GM23338 (cell line): ENCODE measurements around the gene CYSLTR2. TPM values are rescaled to one million over a fixed set of nuclear protein-coding genes. Genes with fewer than 3 reads are reported as not detected.

Experiments used
- ATAC-seq: fragments of 200-7000 bp; cut with Tn5 transposase; 3 replicates; pipeline ENCODE4 v1.9.1; 2020
- DNase-seq: peaks from one replicate; pipeline ENCODE4 v3.0.0-alpha.2; 2015; ENCODE audit warnings: low spot score
- H2AFZ ChIP-seq: fragments of 200-600 bp; sonication (generic); 2 replicates; pipeline ENCODE4 v1.8.0; 2016; ENCODE audit warnings: antibody characterized with exemption, mild to moderate bottlenecking, moderate library complexity
- H3F3A ChIP-seq: fragments of 200-600 bp; sonication (generic); replicated peaks from 2 replicates; pipeline ENCODE4 v1.8.0; 2017; ENCODE audit warnings: antibody characterized with exemption, mixed run types, low read depth
- H3K27ac ChIP-seq: fragments of 200-600 bp; sonication (generic); 2 replicates; pipeline ENCODE4 v1.6.1; 2016; ENCODE audit warnings: low read depth
- H3K27me3 ChIP-seq: fragments of 200-600 bp; sonication (generic); 2 replicates; pipeline ENCODE4 v1.8.0; 2016; ENCODE audit warnings: mild to moderate bottlenecking, mixed run types, moderate library complexity; ENCODE audit not compliant: insufficient read depth
- H3K36me3 ChIP-seq: fragments of 200-600 bp; sonication (generic); 2 replicates; pipeline ENCODE4 v1.8.0; 2016; ENCODE audit warnings: mild to moderate bottlenecking; ENCODE audit not compliant: insufficient read depth
- H3K4me1 ChIP-seq: fragments of 200-600 bp; sonication (generic); 2 replicates; pipeline ENCODE4 v1.8.0; 2016; ENCODE audit warnings: mild to moderate bottlenecking, moderate library complexity; ENCODE audit not compliant: insufficient read depth
- H3K4me2 ChIP-seq: fragments of 200-600 bp; sonication (generic); 2 replicates; pipeline ENCODE4 v1.7.1; 2017; ENCODE audit warnings: mixed run types
- H3K4me3 ChIP-seq: fragments of 200-600 bp; sonication (generic); 2 replicates; pipeline ENCODE4 v1.6.1; 2016; ENCODE audit warnings: mixed run types
- H3K79me2 ChIP-seq: fragments of 200-600 bp; sonication (generic); replicated peaks from 2 replicates; pipeline ENCODE4 v1.8.0; 2017; ENCODE audit warnings: mild to moderate bottlenecking; ENCODE audit not compliant: insufficient read depth
- H3K9me2 ChIP-seq: fragments of 200-600 bp; sonication (generic); 2 replicates; pipeline ENCODE4 v1.8.0; 2017; ENCODE audit not compliant: insufficient read depth
- H4K20me1 ChIP-seq: fragments of 200-600 bp; sonication (generic); replicated peaks from 2 replicates; pipeline ENCODE4 v1.8.0; 2017; ENCODE audit warnings: mild to moderate bottlenecking; ENCODE audit not compliant: insufficient read depth
- H3K27ac Mint-ChIP-seq: 2 replicates; pipeline ENCODE4 v1.8.0; 2020; ENCODE audit warnings: inconsistent platforms, mild to moderate bottlenecking, moderate library complexity, mixed read lengths
- H3K27me3 Mint-ChIP-seq: 3 replicates; pipeline ENCODE4 v1.8.0; 2022; ENCODE audit warnings: low read depth, mild to moderate bottlenecking, moderate library complexity, mixed read lengths, inconsistent platforms; ENCODE audit not compliant: insufficient read depth, poor library complexity
- H3K36me3 Mint-ChIP-seq: 3 replicates; pipeline ENCODE4 v1.8.0; 2021; ENCODE audit warnings: low read depth, mild to moderate bottlenecking, inconsistent platforms, moderate library complexity, mixed read lengths
- H3K4me1 Mint-ChIP-seq: 3 replicates; pipeline ENCODE4 v1.8.0; 2020; ENCODE audit warnings: mild to moderate bottlenecking, inconsistent platforms, mixed read lengths
- H3K4me3 Mint-ChIP-seq: 3 replicates; pipeline ENCODE4 v1.8.0; 2021; ENCODE audit warnings: moderate library complexity, mild to moderate bottlenecking, inconsistent platforms, mixed read lengths
- H3K9me3 Mint-ChIP-seq: 3 replicates; pipeline ENCODE4 v1.8.0; 2020; ENCODE audit warnings: moderate library complexity, mild to moderate bottlenecking, inconsistent platforms, mixed read lengths
- CREB1 ChIP-seq: fragments of 250-450 bp; sonication (Bioruptor Pico); IDR thresholded peaks from 2 replicates; pipeline ENCODE4 v1.5.0; 2020; ENCODE audit warnings: low read depth, mild to moderate bottlenecking, moderate library complexity
- EZH2 ChIP-seq: fragments of 200-600 bp; sonication (generic); IDR thresholded peaks from one replicate; pipeline ENCODE4 v1.8.0; 2017; ENCODE audit warnings: antibody characterized with exemption, mild to moderate bottlenecking, low read depth; ENCODE audit not compliant: unreplicated experiment
- JUNB ChIP-seq: IDR thresholded peaks from one replicate; pipeline ENCODE4 v1.6.1; 2016; ENCODE audit warnings: antibody characterized with exemption; ENCODE audit not compliant: unreplicated experiment
- NANOG ChIP-seq: IDR thresholded peaks from 2 replicates; pipeline ENCODE4 v1.6.1; 2016; ENCODE audit warnings: antibody characterized with exemption, borderline replicate concordance
- POLR2AphosphoS5 ChIP-seq: IDR thresholded peaks from 2 replicates; pipeline ENCODE4 v1.6.1; 2016; ENCODE audit warnings: antibody characterized with exemption, low read depth
- STAT1 ChIP-seq: IDR thresholded peaks from one replicate; pipeline ENCODE4 v1.6.1; 2016; ENCODE audit warnings: antibody characterized with exemption; ENCODE audit not compliant: unreplicated experiment
- ZNF114 ChIP-seq: fragments of 250-450 bp; sonication (Bioruptor Pico); IDR thresholded peaks from 2 replicates; pipeline ENCODE4 v1.5.0; 2020; ENCODE audit warnings: mild to moderate bottlenecking, moderate library complexity
- polyA plus RNA-seq: library from polyadenylated mRNA; unstranded; fragments of >200 nt; fragmentation: Nextera tagmentation; extraction: Ambion mirVana; gene quantifications from 2 replicates; pipeline ENCODE4 v1.2.1, GENCODE V29; 2016
- total RNA-seq: library from RNA; depleted of rRNA; stranded (reverse); fragments of >200 nt; shearing (Covaris generic); gene quantifications from 2 replicates; pipeline ENCODE4 v1.2.3, GENCODE V29; 2014
- TF ChIP-seq, protein P1 (sequence below): IDR thresholded peaks from one replicate; pipeline ENCODE4 v1.6.1; 2018; ENCODE audit warnings: antibody characterized with exemption; ENCODE audit not compliant: unreplicated experiment
- TF ChIP-seq, protein P2 (sequence below): IDR thresholded peaks from 2 replicates; pipeline ENCODE4 v1.6.1; 2016; ENCODE audit warnings: antibody characterized with exemption
- TF ChIP-seq, protein P3 (sequence below), 2 experiments: fragments of 200-600 bp in 1 of 2; sonication (generic) in 1 of 2; conservative IDR thresholded peaks; 2 replicates each; pipeline versions ENCODE4 v1.5.1 to v1.6.1; 2016 to 2017; ENCODE audit warnings: antibody characterized with exemption in 2 of 2, low read depth in 2 of 2, mild to moderate bottlenecking in 2 of 2, moderate library complexity in 1 of 2

Gene CYSLTR2
- total and polyA plus RNA-seq, 2 experiments from 2014 or later: not detected

DNA sequence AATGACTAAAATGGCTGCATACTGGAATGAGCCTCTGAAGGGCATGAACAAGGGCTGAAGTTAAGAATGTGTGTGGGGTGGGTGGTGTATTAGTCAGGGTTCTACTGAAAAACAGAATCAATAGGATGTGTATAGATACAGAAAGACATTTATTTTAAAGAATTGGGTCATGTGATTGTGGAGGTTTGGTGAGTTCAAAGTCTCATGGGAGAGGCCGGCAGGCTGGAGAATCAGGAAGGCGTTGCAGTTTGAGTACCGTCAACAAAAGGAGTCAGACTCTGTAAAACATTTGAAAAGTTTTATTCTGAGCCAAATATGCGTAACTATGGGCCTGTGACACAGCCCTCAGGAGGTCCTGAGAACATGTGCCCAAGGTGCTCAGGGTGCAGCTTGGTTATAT is 24.5 kb upstream of the CYSLTR2 start (continued):
- TF ChIP-seq, protein P1, sequence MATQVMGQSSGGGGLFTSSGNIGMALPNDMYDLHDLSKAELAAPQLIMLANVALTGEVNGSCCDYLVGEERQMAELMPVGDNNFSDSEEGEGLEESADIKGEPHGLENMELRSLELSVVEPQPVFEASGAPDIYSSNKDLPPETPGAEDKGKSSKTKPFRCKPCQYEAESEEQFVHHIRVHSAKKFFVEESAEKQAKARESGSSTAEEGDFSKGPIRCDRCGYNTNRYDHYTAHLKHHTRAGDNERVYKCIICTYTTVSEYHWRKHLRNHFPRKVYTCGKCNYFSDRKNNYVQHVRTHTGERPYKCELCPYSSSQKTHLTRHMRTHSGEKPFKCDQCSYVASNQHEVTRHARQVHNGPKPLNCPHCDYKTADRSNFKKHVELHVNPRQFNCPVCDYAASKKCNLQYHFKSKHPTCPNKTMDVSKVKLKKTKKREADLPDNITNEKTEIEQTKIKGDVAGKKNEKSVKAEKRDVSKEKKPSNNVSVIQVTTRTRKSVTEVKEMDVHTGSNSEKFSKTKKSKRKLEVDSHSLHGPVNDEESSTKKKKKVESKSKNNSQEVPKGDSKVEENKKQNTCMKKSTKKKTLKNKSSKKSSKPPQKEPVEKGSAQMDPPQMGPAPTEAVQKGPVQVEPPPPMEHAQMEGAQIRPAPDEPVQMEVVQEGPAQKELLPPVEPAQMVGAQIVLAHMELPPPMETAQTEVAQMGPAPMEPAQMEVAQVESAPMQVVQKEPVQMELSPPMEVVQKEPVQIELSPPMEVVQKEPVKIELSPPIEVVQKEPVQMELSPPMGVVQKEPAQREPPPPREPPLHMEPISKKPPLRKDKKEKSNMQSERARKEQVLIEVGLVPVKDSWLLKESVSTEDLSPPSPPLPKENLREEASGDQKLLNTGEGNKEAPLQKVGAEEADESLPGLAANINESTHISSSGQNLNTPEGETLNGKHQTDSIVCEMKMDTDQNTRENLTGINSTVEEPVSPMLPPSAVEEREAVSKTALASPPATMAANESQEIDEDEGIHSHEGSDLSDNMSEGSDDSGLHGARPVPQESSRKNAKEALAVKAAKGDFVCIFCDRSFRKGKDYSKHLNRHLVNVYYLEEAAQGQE: no peak
- TF ChIP-seq NANOG: no peak

DNA sequence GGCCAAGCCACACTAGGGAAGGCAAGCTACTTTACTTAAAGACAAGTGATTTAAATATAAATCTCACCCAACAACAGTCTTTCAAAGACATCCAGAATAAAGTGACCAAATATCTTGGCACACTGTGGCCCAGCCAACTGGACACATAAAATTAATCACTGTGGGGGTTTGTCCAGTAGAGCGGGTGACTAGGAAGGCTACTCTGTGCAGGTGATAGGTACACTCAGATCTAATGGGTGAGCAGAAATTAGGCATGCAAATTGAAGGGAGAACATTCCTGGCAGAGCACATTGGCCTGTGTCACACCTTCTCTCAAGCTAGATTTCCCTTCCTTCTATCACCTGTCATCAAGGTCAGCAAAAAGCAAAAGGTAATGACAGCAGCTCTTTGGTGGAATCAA is 23.4 kb upstream of the CYSLTR2 start:
- H3K9me3 Mint-ChIP-seq: peaks cover 6% of the 10 kb centered on the region
- H3K27ac Mint-ChIP-seq: no peak overlapping the region

More for the DNA sequence above, 23.4 kb upstream of the CYSLTR2 start:
- peaks cover 1% of the 10 kb centered on the region for H3K27me3 Mint-ChIP-seq
- TF ChIP-seq POLR2AphosphoS5: no peak
- no peak for TF ChIP-seq CREB1 (CRISPR knock-in tag)
- no peak for TF ChIP-seq STAT1
- no peak for TF ChIP-seq EZH2
- TF ChIP-seq, protein P2, sequence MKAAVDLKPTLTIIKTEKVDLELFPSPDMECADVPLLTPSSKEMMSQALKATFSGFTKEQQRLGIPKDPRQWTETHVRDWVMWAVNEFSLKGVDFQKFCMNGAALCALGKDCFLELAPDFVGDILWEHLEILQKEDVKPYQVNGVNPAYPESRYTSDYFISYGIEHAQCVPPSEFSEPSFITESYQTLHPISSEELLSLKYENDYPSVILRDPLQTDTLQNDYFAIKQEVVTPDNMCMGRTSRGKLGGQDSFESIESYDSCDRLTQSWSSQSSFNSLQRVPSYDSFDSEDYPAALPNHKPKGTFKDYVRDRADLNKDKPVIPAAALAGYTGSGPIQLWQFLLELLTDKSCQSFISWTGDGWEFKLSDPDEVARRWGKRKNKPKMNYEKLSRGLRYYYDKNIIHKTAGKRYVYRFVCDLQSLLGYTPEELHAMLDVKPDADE: no peak
- TF ChIP-seq ZNF114 (CRISPR knock-in tag): no peak
- no peak for TF ChIP-seq NANOG
- TF ChIP-seq, protein P1: no peak
- TF ChIP-seq, protein P3, sequence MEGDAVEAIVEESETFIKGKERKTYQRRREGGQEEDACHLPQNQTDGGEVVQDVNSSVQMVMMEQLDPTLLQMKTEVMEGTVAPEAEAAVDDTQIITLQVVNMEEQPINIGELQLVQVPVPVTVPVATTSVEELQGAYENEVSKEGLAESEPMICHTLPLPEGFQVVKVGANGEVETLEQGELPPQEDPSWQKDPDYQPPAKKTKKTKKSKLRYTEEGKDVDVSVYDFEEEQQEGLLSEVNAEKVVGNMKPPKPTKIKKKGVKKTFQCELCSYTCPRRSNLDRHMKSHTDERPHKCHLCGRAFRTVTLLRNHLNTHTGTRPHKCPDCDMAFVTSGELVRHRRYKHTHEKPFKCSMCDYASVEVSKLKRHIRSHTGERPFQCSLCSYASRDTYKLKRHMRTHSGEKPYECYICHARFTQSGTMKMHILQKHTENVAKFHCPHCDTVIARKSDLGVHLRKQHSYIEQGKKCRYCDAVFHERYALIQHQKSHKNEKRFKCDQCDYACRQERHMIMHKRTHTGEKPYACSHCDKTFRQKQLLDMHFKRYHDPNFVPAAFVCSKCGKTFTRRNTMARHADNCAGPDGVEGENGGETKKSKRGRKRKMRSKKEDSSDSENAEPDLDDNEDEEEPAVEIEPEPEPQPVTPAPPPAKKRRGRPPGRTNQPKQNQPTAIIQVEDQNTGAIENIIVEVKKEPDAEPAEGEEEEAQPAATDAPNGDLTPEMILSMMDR (conservative IDR thresholded peaks at IDR 0.05; ENCODE audit: low read depth in 2 of 2): no peak
- no peak for TF ChIP-seq JUNB
- Histone ChIP-seq H3K4me2 (no peak overlapping the region), H2AFZ (no peak overlapping the region), H3K27me3 (no peaks in the 10 kb centered on the region), H3K36me3 (no peaks in the 10 kb centered on the region; the same call in 1 of the 2 replicates), H3F3A (no peaks in the 10 kb centered on the region), H3K9me2 (peaks cover 13% of the 10 kb centered on the region), H3K79me2 (no peaks in the 10 kb centered on the region), H4K20me1 (no peaks in the 10 kb centered on the region), H3K4me1 (no peaks in the 10 kb centered on the region), H3K4me3 (no peak overlapping the region), H3K27ac (no peak overlapping the region)
- no peak for ATAC-seq
- DNase-seq: no peak
- no peaks in the 10 kb centered on the region; the same call in 2 of the 3 replicates for H3K4me1 Mint-ChIP-seq
- H3K36me3 Mint-ChIP-seq: no peaks in the 10 kb centered on the region
- no peak overlapping the region for H3K4me3 Mint-ChIP-seq
